H1 (cell line): ENCODE results near the gene PDE8B. TPM values are rescaled to one million over a fixed set of nuclear protein-coding genes. Genes with fewer than 3 reads are reported as not detected.

ENCODE experiments used
- CHD7 ChIP-seq: fragments of 300-600 bp; sonication (generic); IDR thresholded peaks from 2 replicates; pipeline ENCODE4 v1.7.1; 2012; ENCODE audit warnings: low read length, moderate library complexity, mild to moderate bottlenecking, inconsistent platforms; ENCODE audit not compliant: insufficient replicate concordance
- RBBP5 ChIP-seq: IDR thresholded peaks from 2 replicates; pipeline ENCODE4 v1.7.1; 2012; ENCODE audit warnings: low read depth, mild to moderate bottlenecking, inconsistent platforms, low read length, moderate library complexity, borderline replicate concordance
- polyA plus RNA-seq, 7 experiments: library from polyadenylated mRNA; depleted of rRNA in 3 of 7; stranded (reverse) in 5 of 7; unstranded in 2 of 7; fragments of >200 nt in 5 of 7; fragments of 200-250 nt in 2 of 7; gene quantifications; 1 replicate in 5 of 7; 2 replicates in 1 of 7; 4 replicates in 1 of 7; pipeline versions ENCODE4 v1.2.1 to v1.2.3, GENCODE V29; 2011 to 2013; ENCODE audit warnings: missing spikeins in 2 of 7, mixed read lengths in 2 of 7
- total RNA-seq: library from RNA; stranded (reverse); fragmentation: NEBNext Ultra II Directional; extraction: Animal tissue kit (Norgen Biotek cat#: 25700); gene quantifications from 2 replicates; pipeline ENCODE4 v1.2.1, GENCODE V29; 2021

Gene PDE8B
- total and polyA plus RNA-seq, 2 of the 8 experiments (the other 6 are each of a cell fraction or from before 2014, with no cell fraction given): 0.32 to 1.1 TPM

- TF ChIP-seq CHD7 (no peak), RBBP5 (no peak)
Observed at GRCh38 chr5:77301447-77301883, 91.0 kb downstream of the PDE8B start (continued).
